Ectodermal cell (in vitro differentiated cells): Measurements from ENCODE around the gene ITGA11.

Experiments
- H3K27ac ChIP-seq: 2 replicates; pipeline ENCODE4 v1.7.0; 2013; ENCODE audit warnings: mild to moderate bottlenecking, low read depth, low read length; ENCODE audit not compliant: insufficient read depth, poor library complexity, severe bottlenecking
- H3K27me3 ChIP-seq: 2 replicates; pipeline ENCODE4 v1.7.0; 2013; ENCODE audit warnings: mild to moderate bottlenecking, low read length; ENCODE audit not compliant: insufficient read depth, control insufficient read depth, poor library complexity, severe bottlenecking
- H3K36me3 ChIP-seq: one replicate; pipeline ENCODE4 v1.7.0; 2013; ENCODE audit warnings: low read length; ENCODE audit not compliant: control insufficient read depth, insufficient read depth
- H3K4me1 ChIP-seq: one replicate; pipeline ENCODE4 v1.7.0; 2013; ENCODE audit warnings: low read length; ENCODE audit not compliant: control insufficient read depth, insufficient read depth
- H3K4me3 ChIP-seq: 2 replicates; pipeline ENCODE4 v1.7.0; 2013; ENCODE audit warnings: low read depth, low read length, control low read depth; ENCODE audit not compliant: insufficient read depth
- H3K9me3 ChIP-seq: 2 replicates; pipeline ENCODE4 v1.7.0; 2013; ENCODE audit warnings: mild to moderate bottlenecking, low read length, moderate library complexity; ENCODE audit not compliant: control insufficient read depth
- WGBS, 2 experiments: methylation state at CpG; one replicate each; pipeline ENCODE4 v1.1.7; 2013; ENCODE audit warnings: missing lambda C conversion rate in 2 of 2; 5-methylcytosine and 5-hydroxymethylcytosine counted together

ITGA11 gene

GRCh38 chr15:68292967-68293366 is 139.0 kb downstream of the ITGA11 start:
- H3K4me1 ChIP-seq = no peaks in the 10 kb centered on the region
- no peak overlapping the region for H3K27ac ChIP-seq
- peaks cover 15% of the 10 kb centered on the region for H3K36me3 ChIP-seq
- H3K9me3 ChIP-seq = no peaks in the 10 kb centered on the region
- no peak overlapping the region for H3K4me3 ChIP-seq
- H3K27me3 ChIP-seq = no peaks in the 10 kb centered on the region

DNA sequence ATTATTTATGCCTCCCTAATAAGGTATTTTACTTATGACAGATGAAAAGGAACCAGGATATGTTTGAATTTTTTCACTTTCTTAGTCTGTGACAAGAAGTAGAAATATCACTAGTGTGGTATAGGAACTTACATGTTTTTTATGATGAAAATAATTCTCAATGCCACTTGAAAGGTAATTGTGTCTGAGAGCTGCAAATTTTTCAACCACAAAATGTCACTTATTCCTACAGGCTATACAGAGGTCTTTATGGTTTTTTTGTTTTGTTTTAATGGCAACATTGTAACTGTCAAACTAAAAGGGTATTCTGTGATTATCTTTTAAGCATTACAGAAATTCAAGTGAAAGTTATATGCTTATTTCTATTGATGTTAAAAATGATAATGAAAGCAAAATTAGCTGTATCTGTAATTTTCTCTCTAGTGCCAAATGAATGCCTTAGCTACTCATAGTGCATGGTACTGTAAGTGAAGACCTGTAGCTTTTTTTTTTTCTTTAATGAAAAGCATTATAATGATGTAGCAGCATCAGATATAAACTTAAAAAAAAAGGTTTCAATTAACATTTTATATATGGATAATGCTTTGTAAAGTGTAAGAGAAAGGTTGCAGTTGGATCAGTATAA is 139.7 kb downstream of the ITGA11 start:
- Histone ChIP-seq H3K4me1 (no peaks in the 10 kb centered on the region), H3K9me3 (no peaks in the 10 kb centered on the region), H3K4me3 (no peak overlapping the region), H3K27me3 (no peaks in the 10 kb centered on the region), H3K27ac (no peak overlapping the region), H3K36me3 (peaks cover 15% of the 10 kb centered on the region)

DNA sequence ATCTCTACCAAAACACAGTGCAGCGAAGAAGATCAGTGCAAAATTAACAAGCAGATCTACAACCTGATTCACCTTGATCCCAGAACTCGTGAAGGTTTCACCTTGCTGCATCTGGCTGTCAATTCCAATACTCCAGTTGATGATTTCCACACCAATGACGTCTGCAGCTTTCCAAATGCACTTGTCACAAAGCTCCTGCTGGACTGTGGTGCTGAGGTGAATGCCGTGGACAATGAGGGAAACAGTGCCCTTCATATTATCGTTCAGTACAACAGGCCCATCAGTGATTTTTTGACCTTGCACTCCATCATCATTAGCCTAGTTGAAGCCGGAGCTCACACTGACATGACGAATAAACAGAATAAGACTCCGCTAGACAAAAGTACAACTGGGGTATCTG is 141.2 kb downstream of the ITGA11 start:
- H3K27ac ChIP-seq = no peak overlapping the region
- H3K36me3 ChIP-seq = peaks cover 15% of the 10 kb centered on the region
- WGBS, 2 experiments = 93 to 95% methylated on average over 8 of the region's 8 CpGs

GRCh38 chr15:68289621-68290352 is 142.2 kb downstream of the ITGA11 start:
- H3K36me3 ChIP-seq = peaks cover 16% of the 10 kb centered on the region
- H3K27ac ChIP-seq = no peak overlapping the region
- WGBS, 2 experiments = 95 to 96% methylated on average over 14 of the region's 14 CpGs

More for the DNA sequence above, 141.2 kb downstream of the ITGA11 start:
- H3K27me3 ChIP-seq = no peaks in the 10 kb centered on the region
- H3K4me1 ChIP-seq = no peaks in the 10 kb centered on the region
- H3K4me3 ChIP-seq = no peak overlapping the region
- H3K9me3 ChIP-seq = no peaks in the 10 kb centered on the region

GRCh38 chr15:68289057-68289456 is 142.9 kb downstream of the ITGA11 start:
- 83 to 100% methylated on average over 2 of the region's 2 CpGs for WGBS, 2 experiments
- Histone ChIP-seq H3K27ac (no peak overlapping the region), H3K36me3 (peaks cover 20% of the 10 kb centered on the region), H3K9me3 (no peaks in the 10 kb centered on the region), H3K27me3 (no peaks in the 10 kb centered on the region), H3K4me1 (no peaks in the 10 kb centered on the region), H3K4me3 (no peak overlapping the region)

More at GRCh38 chr15:68289621-68290352, 142.2 kb downstream of the ITGA11 start:
- H3K27me3 ChIP-seq = no peaks in the 10 kb centered on the region
- no peaks in the 10 kb centered on the region for H3K9me3 ChIP-seq
- no peaks in the 10 kb centered on the region for H3K4me1 ChIP-seq
- no peak overlapping the region for H3K4me3 ChIP-seq

DNA sequence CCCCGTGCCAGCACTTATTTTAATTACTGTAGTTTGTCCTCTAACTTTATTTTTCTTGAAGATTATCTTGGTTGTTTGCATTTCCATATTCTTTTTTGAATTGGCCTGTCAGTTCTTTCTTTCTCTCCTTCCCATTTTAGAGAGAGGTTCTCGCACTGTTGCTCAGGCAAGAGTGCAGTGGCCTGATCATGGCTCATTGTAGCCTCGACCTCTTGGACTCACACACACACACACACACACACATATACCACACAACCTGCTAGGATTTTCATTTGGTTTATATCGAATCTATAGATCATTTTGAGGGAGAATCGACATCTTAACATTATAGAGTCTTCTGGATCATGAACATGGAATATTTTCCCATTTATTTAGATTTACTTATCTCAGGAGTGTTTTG is 145.7 kb downstream of the ITGA11 start:
- Histone ChIP-seq H3K27ac (no peak overlapping the region), H3K36me3 (peaks cover 20% of the 10 kb centered on the region), H3K4me3 (no peak overlapping the region), H3K4me1 (peaks cover 2% of the 10 kb centered on the region), H3K27me3 (no peaks in the 10 kb centered on the region), H3K9me3 (no peaks in the 10 kb centered on the region)
- WGBS, 2 experiments = 86 to 95% methylated on average over 3 to 5 of the region's 5 CpGs

- Histone ChIP-seq H3K9me3 (no peaks in the 10 kb centered on the region), H3K36me3 (peaks cover 12% of the 10 kb centered on the region), H3K4me3 (no peak overlapping the region), H3K4me1 (peaks cover 8% of the 10 kb centered on the region), H3K27me3 (no peaks in the 10 kb centered on the region), H3K27ac (no peak overlapping the region)
- 93 to 100% methylated on average over 3 to 4 of the region's 5 CpGs for WGBS, 2 experiments
These were observed 146.5 kb downstream of the ITGA11 start for GRCh38 chr15:68285259-68285980.

DNA sequence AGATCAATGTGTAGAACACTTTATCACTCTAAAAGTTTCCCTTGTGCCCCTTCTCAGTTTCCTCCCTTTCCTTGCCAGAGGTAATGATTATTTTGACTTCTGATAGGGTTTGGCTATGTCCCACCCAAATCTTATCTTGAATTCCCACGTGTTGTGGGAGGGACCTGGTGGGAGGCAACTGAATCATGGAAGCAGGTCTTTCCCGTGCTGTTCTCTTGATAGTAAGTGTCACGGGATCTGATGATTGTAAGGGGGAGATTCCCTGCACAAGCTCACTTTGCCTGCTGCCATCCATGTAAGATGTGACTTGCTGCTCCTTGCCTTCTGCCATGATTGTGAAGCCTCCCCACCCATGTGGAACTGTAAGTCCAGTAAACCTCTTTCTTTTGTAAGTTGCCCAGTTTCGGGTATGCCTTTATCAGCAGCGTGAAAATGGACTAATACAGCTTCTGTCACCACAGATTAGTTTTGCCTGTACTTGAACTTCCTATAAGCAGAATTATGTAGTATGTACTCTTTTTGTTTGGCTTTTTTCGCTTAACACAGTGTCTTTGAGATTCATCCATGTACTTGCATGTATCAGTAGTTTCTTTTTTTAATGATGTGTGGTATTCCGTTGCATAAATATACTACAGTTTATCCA is 147.2 kb downstream of the ITGA11 start:
- Histone ChIP-seq H3K4me3 (no peak overlapping the region), H3K27ac (no peak overlapping the region), H3K36me3 (peaks cover 6% of the 10 kb centered on the region), H3K9me3 (no peaks in the 10 kb centered on the region), H3K4me1 (peaks cover 8% of the 10 kb centered on the region), H3K27me3 (no peaks in the 10 kb centered on the region)
- 94 to 98% methylated on average over 5 to 6 of the region's 7 CpGs for WGBS, 2 experiments

- peaks cover 5% of the 10 kb centered on the region for H3K36me3 ChIP-seq
- no peak overlapping the region for H3K27ac ChIP-seq
- no peaks in the 10 kb centered on the region for H3K27me3 ChIP-seq
- H3K9me3 ChIP-seq = no peaks in the 10 kb centered on the region
- H3K4me3 ChIP-seq = no peak overlapping the region
- WGBS, 2 experiments = 95 to 96% methylated on average over 2 of the region's 2 CpGs
- peaks cover 8% of the 10 kb centered on the region for H3K4me1 ChIP-seq
These were observed 148.6 kb downstream of the ITGA11 start for GRCh38 chr15:68283401-68283800.

- H3K4me3 ChIP-seq = no peak overlapping the region
- H3K9me3 ChIP-seq = no peaks in the 10 kb centered on the region
- peaks cover 18% of the 10 kb centered on the region for H3K4me1 ChIP-seq
- 67% methylated on average over 1 of the region's 1 CpG; no CpG with 5 or more reads in 1 of the 2 experiments for WGBS, 2 experiments
- H3K27me3 ChIP-seq = no peaks in the 10 kb centered on the region
- peaks cover 5% of the 10 kb centered on the region for H3K36me3 ChIP-seq
- no peak overlapping the region for H3K27ac ChIP-seq
These were observed 151.0 kb downstream of the ITGA11 start for GRCh38 chr15:68281008-68281407.
